Neural crest cell (in vitro differentiated cells): ENCODE measurements around the gene UPF1. TPM values are rescaled to one million over a fixed set of nuclear protein-coding genes. Genes with fewer than 3 reads are reported as not detected.

Experiments used
- DNase-seq: peaks from one replicate; pipeline ENCODE4 v3.0.0; 2021; ENCODE audit warnings: low read depth, mixed read lengths, low spot score
- H3K27ac Mint-ChIP-seq: one replicate; pipeline ENCODE4 v1.8.0; 2021; ENCODE audit warnings: mild to moderate bottlenecking, mixed read lengths; ENCODE audit not compliant: unreplicated experiment
- H3K27me3 Mint-ChIP-seq: 2 replicates; pipeline ENCODE4 v1.8.0; 2021; ENCODE audit warnings: low read depth, mild to moderate bottlenecking, mixed read lengths
- H3K36me3 Mint-ChIP-seq: 2 replicates; pipeline ENCODE4 v1.8.0; 2021; ENCODE audit warnings: low read depth, mild to moderate bottlenecking, mixed read lengths
- H3K4me1 Mint-ChIP-seq: 2 replicates; pipeline ENCODE4 v1.8.0; 2021; ENCODE audit warnings: mixed read lengths
- H3K4me3 Mint-ChIP-seq: one replicate; pipeline ENCODE4 v1.8.0; 2021; ENCODE audit warnings: mild to moderate bottlenecking, mixed read lengths
- H3K9me3 Mint-ChIP-seq: 2 replicates; pipeline ENCODE4 v1.8.0; 2021; ENCODE audit warnings: mixed read lengths
- total RNA-seq: library from RNA; stranded (reverse); gene quantifications from 2 replicates; pipeline ENCODE4 v1.2.1, GENCODE V29; 2021
- TF ChIP-seq, protein P1 (sequence below): fragments of 200-600 bp; sonication (generic); conservative IDR thresholded peaks from 2 replicates; pipeline ENCODE4 v1.5.0; 2021; ENCODE audit warnings: antibody characterized with exemption, mild to moderate bottlenecking

UPF1 gene
- total RNA-seq, 1 donor from 2014 or later: 76.5 TPM

DNA sequence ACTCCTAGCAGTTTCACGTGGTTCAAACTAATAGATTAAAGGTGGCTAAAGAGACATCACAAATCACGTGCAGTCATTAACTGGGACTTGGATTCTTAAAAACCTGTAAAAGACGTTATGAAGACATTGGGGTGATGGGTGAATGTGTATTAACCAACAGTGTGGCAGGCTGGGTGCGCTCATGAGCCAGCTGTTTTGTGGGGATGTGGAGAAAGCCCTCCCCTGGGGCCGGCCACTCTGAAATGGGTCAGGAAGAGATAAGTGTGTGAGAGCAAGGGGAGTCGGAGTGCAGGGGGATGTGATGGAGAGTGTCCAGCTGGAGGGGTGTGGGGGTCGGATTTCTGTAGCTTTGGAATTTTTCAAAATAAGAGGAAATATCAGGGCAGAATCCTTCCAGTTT lies 10.4 kb downstream of the UPF1 start:
- no peaks in the 10 kb centered on the region for H3K27me3 Mint-ChIP-seq
- no peak for DNase-seq
- no peaks in the 10 kb centered on the region for H3K36me3 Mint-ChIP-seq
- peaks cover 43% of the 10 kb centered on the region for H3K4me1 Mint-ChIP-seq
- H3K9me3 Mint-ChIP-seq: no peaks in the 10 kb centered on the region
- H3K4me3 Mint-ChIP-seq: no peak overlapping the region
- TF ChIP-seq, protein P1, sequence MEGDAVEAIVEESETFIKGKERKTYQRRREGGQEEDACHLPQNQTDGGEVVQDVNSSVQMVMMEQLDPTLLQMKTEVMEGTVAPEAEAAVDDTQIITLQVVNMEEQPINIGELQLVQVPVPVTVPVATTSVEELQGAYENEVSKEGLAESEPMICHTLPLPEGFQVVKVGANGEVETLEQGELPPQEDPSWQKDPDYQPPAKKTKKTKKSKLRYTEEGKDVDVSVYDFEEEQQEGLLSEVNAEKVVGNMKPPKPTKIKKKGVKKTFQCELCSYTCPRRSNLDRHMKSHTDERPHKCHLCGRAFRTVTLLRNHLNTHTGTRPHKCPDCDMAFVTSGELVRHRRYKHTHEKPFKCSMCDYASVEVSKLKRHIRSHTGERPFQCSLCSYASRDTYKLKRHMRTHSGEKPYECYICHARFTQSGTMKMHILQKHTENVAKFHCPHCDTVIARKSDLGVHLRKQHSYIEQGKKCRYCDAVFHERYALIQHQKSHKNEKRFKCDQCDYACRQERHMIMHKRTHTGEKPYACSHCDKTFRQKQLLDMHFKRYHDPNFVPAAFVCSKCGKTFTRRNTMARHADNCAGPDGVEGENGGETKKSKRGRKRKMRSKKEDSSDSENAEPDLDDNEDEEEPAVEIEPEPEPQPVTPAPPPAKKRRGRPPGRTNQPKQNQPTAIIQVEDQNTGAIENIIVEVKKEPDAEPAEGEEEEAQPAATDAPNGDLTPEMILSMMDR: no peak
- no peak overlapping the region for H3K27ac Mint-ChIP-seq

DNA sequence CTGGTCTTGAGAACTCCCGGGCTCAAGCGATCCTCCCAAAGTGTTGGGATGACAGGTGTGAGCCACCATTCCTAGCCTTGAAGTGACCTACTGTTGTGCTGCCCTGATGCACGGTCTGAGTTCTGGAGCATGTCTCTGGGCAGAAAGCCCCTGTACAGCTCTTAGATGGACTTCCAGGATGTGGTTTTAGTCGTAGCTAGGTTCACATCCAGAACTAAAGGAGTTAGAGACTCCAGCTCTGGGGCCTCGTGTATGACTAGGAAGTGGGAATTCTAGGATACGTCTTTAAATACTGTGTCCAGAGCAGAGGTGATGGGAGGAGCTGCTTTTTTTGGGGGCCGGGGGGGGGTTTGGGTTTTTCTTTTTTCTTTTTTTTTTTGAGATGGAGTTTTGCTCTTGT lies 12.2 kb downstream of the UPF1 start:
- H3K27me3 Mint-ChIP-seq: no peaks in the 10 kb centered on the region
- H3K36me3 Mint-ChIP-seq: peaks cover under 1% of the 10 kb centered on the region
- DNase-seq: no peak
- peaks cover 41% of the 10 kb centered on the region for H3K4me1 Mint-ChIP-seq
- TF ChIP-seq, protein P1: no peak
- H3K9me3 Mint-ChIP-seq: no peaks in the 10 kb centered on the region
- no peak overlapping the region for H3K27ac Mint-ChIP-seq
- H3K4me3 Mint-ChIP-seq: no peak overlapping the region

DNA sequence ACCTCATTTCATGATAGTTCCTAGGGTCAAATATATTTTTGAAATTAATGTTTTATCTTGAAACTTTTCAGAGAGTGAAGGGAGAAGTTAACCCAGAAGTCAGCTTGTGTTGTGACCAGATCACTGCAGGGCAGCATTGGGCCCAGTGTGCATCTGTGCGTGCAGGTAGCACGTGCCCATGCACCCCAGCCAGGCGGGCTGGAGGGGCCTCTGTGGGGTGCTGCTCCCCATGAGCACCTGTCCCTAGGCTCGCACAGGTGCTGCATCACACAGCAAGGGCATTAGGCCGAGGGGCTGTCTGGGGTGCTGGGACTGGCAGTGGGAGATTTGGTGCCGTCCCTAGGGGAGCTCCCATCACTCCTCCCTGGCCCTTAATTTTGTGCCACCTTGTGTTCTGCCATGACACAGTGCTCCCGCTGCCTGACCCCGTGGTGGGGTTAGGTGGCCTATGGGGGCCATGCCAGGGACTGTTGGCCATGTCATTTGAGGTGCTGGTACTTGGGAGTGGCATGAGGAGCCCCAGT lies 13.1 kb downstream of the UPF1 start:
- TF ChIP-seq, protein P1: no peak
- Mint-ChIP-seq H3K36me3 (peaks cover 2% of the 10 kb centered on the region), H3K27me3 (no peaks in the 10 kb centered on the region), H3K27ac (no peak overlapping the region), H3K4me3 (no peak overlapping the region), H3K9me3 (no peaks in the 10 kb centered on the region), H3K4me1 (peaks cover 32% of the 10 kb centered on the region)
- DNase-seq: no peak

DNA sequence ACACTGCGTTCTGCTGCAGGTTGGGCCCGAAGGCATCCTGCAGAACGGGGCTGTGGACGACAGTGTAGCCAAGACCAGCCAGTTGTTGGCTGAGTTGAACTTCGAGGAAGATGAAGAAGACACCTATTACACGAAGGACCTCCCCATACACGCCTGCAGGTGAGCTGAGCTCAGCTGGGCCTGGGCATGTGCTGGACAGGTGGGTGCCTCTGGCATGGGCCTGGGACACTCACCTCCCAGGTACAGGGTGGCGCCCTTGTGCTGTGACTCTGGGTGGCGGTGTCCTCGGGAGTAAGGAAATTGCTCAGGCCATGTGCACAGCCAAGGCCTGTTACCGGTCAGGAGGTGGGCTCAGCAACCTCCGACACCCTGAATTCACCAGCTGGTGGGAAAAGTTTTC lies 14.2 kb downstream of the UPF1 start:
- Mint-ChIP-seq H3K4me1 (peaks cover 22% of the 10 kb centered on the region), H3K36me3 (peaks cover 2% of the 10 kb centered on the region), H3K4me3 (no peak overlapping the region), H3K27me3 (no peaks in the 10 kb centered on the region), H3K27ac (no peak overlapping the region), H3K9me3 (no peaks in the 10 kb centered on the region)
- no peak for DNase-seq
- TF ChIP-seq, protein P1: no peak

DNA sequence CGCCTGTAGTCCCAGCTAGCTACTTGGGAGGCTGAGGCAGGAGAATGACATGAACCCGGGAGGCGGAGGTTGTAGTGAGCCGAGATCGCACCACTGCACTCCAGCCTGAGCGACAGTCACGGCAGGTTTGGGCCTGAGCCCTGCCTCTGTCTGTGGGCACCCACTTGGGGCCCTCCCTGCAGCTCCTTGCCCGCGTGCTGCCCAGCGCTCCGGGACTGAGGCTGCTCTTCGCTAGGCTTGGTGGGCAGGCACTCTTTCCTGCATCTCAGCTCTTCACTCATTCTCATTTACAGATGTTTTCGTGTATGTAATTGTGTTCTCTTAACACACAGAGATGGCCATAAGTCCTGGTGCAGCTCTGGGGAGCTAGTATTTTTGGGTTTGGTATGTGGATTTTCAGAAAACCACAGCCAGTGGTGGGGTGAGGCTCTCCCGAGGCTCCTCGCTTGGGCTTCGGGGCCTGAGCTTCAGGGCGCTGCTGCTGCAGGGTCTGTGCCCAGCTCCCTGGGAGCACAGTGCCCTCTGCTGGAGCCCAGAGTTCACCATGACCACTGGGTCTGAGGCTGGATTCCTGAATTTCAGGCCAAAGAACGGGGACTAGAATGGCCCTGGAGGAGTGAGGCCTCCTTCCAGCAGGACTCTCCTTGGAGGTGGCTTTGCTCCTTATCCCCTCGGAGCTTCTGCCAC lies 15.2 kb downstream of the UPF1 start:
- H3K27ac Mint-ChIP-seq: no peak overlapping the region
- no peaks in the 10 kb centered on the region for H3K27me3 Mint-ChIP-seq
- DNase-seq: peak; percentile 74
- TF ChIP-seq, protein P1: peak; percentile 85
- H3K4me3 Mint-ChIP-seq: no peak overlapping the region
- peaks cover 13% of the 10 kb centered on the region for H3K4me1 Mint-ChIP-seq
- peaks cover 4% of the 10 kb centered on the region for H3K36me3 Mint-ChIP-seq
- H3K9me3 Mint-ChIP-seq: no peaks in the 10 kb centered on the region
